GM12878 (cell line): ENCODE results near the gene ESPNL. TPM values are rescaled to one million over a fixed set of nuclear protein-coding genes. Genes with fewer than 3 reads are reported as not detected.

Experiments
- ATAC-seq: fragments of 200-7000 bp; cut with Tn5 transposase; 3 replicates; pipeline ENCODE4 v1.9.1; 2020; ENCODE audit warnings: mild to moderate bottlenecking, moderate library complexity
- BruUV-seq: library from RNA; stranded (reverse); fragments of 400-500 nt; replicated peaks from 2 replicates; lab custom pipeline; 2021; lab: Mats Ljungman, UMichigan
- CTCF ChIA-PET: fragments of 300-600 bp; sonication (Branson Sonifier 250); formaldehyde crosslinking; extraction: SDS; loops from one replicate; lab custom pipeline; 2021; ENCODE audit warnings: inconsistent platforms; lab: Yijun Ruan, JAX
- POLR2A ChIA-PET: fragments of 350-600 bp; formaldehyde crosslinking; extraction: SDS; loops from one replicate; lab custom pipeline; 2021; ENCODE audit warnings: inconsistent platforms; lab: Charles Lee
- RAD21 ChIA-PET: fragments of 300-600 bp; sonication (Branson Sonifier 250); formaldehyde crosslinking; loops from one replicate; lab custom pipeline; 2023; ENCODE audit warnings: antibody characterized with exemption; ENCODE audit not compliant: unreplicated experiment; lab: Charles Lee
- SMC1A ChIA-PET: fragments of 300-600 bp; sonication (Branson Sonifier 250); formaldehyde crosslinking; loops from one replicate; lab custom pipeline; 2023; ENCODE audit not compliant: unreplicated experiment, uncharacterized antibody; lab: Charles Lee
- DNase-seq: peaks from one replicate; pipeline ENCODE4 v3.0.0-alpha.2; 2011; ENCODE audit warnings: low read depth, low spot score
- FAIRE-seq: peaks from 3 replicates; lab custom pipeline; 2011; peaks lifted over from hg19 to GRCh38; lab: Jason Lieb, UNC
- H2AFZ ChIP-seq: 2 replicates; pipeline ENCODE4 v1.6.0; 2011; ENCODE audit warnings: low read depth, low read length, control low read depth; ENCODE audit not compliant: control insufficient read depth
- H3K27ac ChIP-seq: 2 replicates; pipeline ENCODE4 v1.5.1; 2011; ENCODE audit warnings: control low read depth; ENCODE audit not compliant: control insufficient read depth, insufficient read depth
- H3K27me3 ChIP-seq, 2 experiments: replicated peaks in 1 of 2; 2 replicates each; pipeline versions ENCODE4 v1.6.0 to v1.6.1; 2011; ENCODE audit warnings: low read length in 1 of 2; ENCODE audit not compliant: control insufficient read depth in 2 of 2, insufficient read depth in 2 of 2
- H3K36me3 ChIP-seq, 2 experiments: 2 replicates each; pipeline ENCODE4 v1.5.1; 2011; ENCODE audit warnings: low read length in 1 of 2; ENCODE audit not compliant: control insufficient read depth in 2 of 2, insufficient read depth in 2 of 2
- H3K4me1 ChIP-seq: 2 replicates; pipeline ENCODE4 v1.6.1; 2011; ENCODE audit warnings: mild to moderate bottlenecking, low read length, moderate library complexity, mixed read lengths; ENCODE audit not compliant: control insufficient read depth, insufficient read depth
- H3K4me2 ChIP-seq: 2 replicates; pipeline ENCODE4 v1.6.0; 2011; ENCODE audit warnings: control low read depth; ENCODE audit not compliant: control insufficient read depth, insufficient read depth
- H3K4me3 ChIP-seq: fragments of 200-600 bp; sonication (generic); 2 replicates; pipeline ENCODE4 v1.5.1; 2016
- H3K79me2 ChIP-seq: 2 replicates; pipeline ENCODE4 v1.6.0; 2011; ENCODE audit warnings: low read length; ENCODE audit not compliant: control insufficient read depth, insufficient read depth
- H3K9ac ChIP-seq: 2 replicates; pipeline ENCODE4 v1.8.0; 2011; ENCODE audit warnings: low read length, control low read depth, mixed read lengths; ENCODE audit not compliant: control insufficient read depth, insufficient read depth
- H3K9me3 ChIP-seq: replicated peaks from 3 replicates; pipeline ENCODE4 v1.5.1; 2011; ENCODE audit warnings: mild to moderate bottlenecking, low read length; ENCODE audit not compliant: control insufficient read depth, insufficient read depth
- H4K20me1 ChIP-seq: 2 replicates; pipeline ENCODE4 v1.6.0; 2011; ENCODE audit not compliant: control insufficient read depth, insufficient read depth
- CEBPB ChIP-seq, 2 experiments: fragments of 150-350 bp in 1 of 2; IDR thresholded peaks; 2 replicates each; pipeline ENCODE4 v1.6.1; 2012 to 2014; ENCODE audit warnings: low read depth in 2 of 2, low read length in 2 of 2, borderline replicate concordance in 1 of 2, inconsistent platforms in 1 of 2
- ETV6 ChIP-seq, 2 experiments: fragments of 450-650 bp in 1 of 2; IDR thresholded peaks in 1 of 2; conservative IDR thresholded peaks in 1 of 2; 2 replicates each; pipeline ENCODE4 v1.6.1; 2014; ENCODE audit warnings: antibody characterized with exemption in 1 of 2, borderline replicate concordance in 1 of 2, low read depth in 1 of 2, mild to moderate bottlenecking in 1 of 2, moderate library complexity in 1 of 2
- LARP7 ChIP-seq: fragments of 450-650 bp; IDR thresholded peaks from 2 replicates; pipeline ENCODE4 v1.6.1; 2017; ENCODE audit warnings: mild to moderate bottlenecking
- MTA2 ChIP-seq: fragments of 450-650 bp; IDR thresholded peaks from 2 replicates; pipeline ENCODE4 v1.6.1; 2016; ENCODE audit warnings: low read depth, mild to moderate bottlenecking, moderate library complexity
- NR2C2 ChIP-seq: IDR thresholded peaks from 2 replicates; pipeline ENCODE4 v1.6.1; 2011; ENCODE audit warnings: borderline replicate concordance, low read depth; ENCODE audit not compliant: control insufficient read depth, insufficient read length
- NR2F1 ChIP-seq: fragments of 450-650 bp; conservative IDR thresholded peaks from 2 replicates; pipeline ENCODE4 v1.6.1; 2017; ENCODE audit warnings: mild to moderate bottlenecking
- POU2F2 ChIP-seq: IDR thresholded peaks from 3 replicates; pipeline ENCODE4 v1.6.1; 2011; ENCODE audit warnings: low read depth, mild to moderate bottlenecking, low read length, borderline replicate concordance
- RELA ChIP-seq: fragments of 450-650 bp; IDR thresholded peaks from 2 replicates; pipeline ENCODE4 v1.8.0; 2014; ENCODE audit warnings: borderline replicate concordance; ENCODE audit not compliant: partially characterized antibody
- SMARCA5 ChIP-seq: fragments of 450-650 bp; IDR thresholded peaks from 2 replicates; pipeline ENCODE4 v1.6.1; 2017; ENCODE audit warnings: mild to moderate bottlenecking
- SREBF2 ChIP-seq: IDR thresholded peaks from 2 replicates; pipeline ENCODE4 v1.6.1; 2012; ENCODE audit warnings: mild to moderate bottlenecking, low read length
- ZBED1 ChIP-seq: IDR thresholded peaks from 2 replicates; pipeline ENCODE4 v1.6.1; 2016; ENCODE audit warnings: borderline replicate concordance
- WGBS: methylation state at CpG from one replicate; pipeline ENCODE4 v1.1.6; 2016; ENCODE audit warnings: low lambda C conversion rate; ENCODE audit not compliant: insufficient replicate concordance, insufficient coverage; ENCODE audit errors: missing lambda C conversion rate; 5-methylcytosine and 5-hydroxymethylcytosine counted together
- in situ Hi-C: fragments of 300-500 bp; cut with MboI; formaldehyde crosslinking; loops from 9 replicates; pipeline ENCODE4 v1.14.3; 2018; ENCODE audit warnings: mixed read lengths
- intact Hi-C: fragments of 100-400 bp; cut with micrococcal nuclease; formaldehyde crosslinking; loops from one replicate; pipeline ENCODE4 v1.14.2; 2022; ENCODE audit not compliant: unreplicated experiment
- polyA plus RNA-seq, 11 experiments: library from polyadenylated mRNA; depleted of rRNA in 4 of 11; unstranded in 6 of 11; stranded (reverse) in 5 of 11; fragments of >200 nt; fragmentation: Nextera tagmentation in 4 of 11; fragmentation: Illumina TruSeq in 1 of 11; extraction: Ambion mirVana in 4 of 11; extraction: Trizol in 1 of 11; gene quantifications; 1 replicate in 1 of 11; 2 replicates in 10 of 11; pipeline versions ENCODE4 v1.2.1 to v1.2.3, GENCODE V29; 2011 to 2016; ENCODE audit warnings: inconsistent platforms in 2 of 11, missing spikeins in 2 of 11, low read depth in 1 of 11
- total RNA-seq, 4 experiments: library from RNA; depleted of rRNA in 3 of 4; stranded (reverse); fragments of >200 nt in 3 of 4; fragmentation: Illumina TruSeq in 1 of 4; extraction: Trizol in 1 of 4; gene quantifications; 2 replicates each; pipeline versions ENCODE4 v1.2.1 to v1.2.3, GENCODE V29; 2013 to 2021
- TF ChIP-seq, protein P1 (sequence below): IDR thresholded peaks from 2 replicates; pipeline ENCODE4 v1.6.1; 2012; ENCODE audit warnings: low read depth, low read length, improper control_type of control experiment
- TF ChIP-seq, protein P2 (sequence below): fragments of 450-650 bp; IDR thresholded peaks from 2 replicates; pipeline ENCODE4 v1.6.1; 2017; ENCODE audit warnings: low read depth, mild to moderate bottlenecking, moderate library complexity
- TF ChIP-seq, protein P3 (sequence below): IDR thresholded peaks from 2 replicates; pipeline ENCODE4 v1.6.1; 2012; ENCODE audit warnings: low read length, inconsistent platforms
- TF ChIP-seq, protein P4 (sequence below): IDR thresholded peaks from 2 replicates; pipeline ENCODE4 v1.6.1; 2012; ENCODE audit warnings: low read depth, low read length, improper control_type of control experiment

Gene ESPNL
- total and polyA plus RNA-seq, 10 of the 15 experiments (the other 5 are each of a cell fraction or from before 2014, with no cell fraction given), result 0.05 to 0.94 (median 0.36) TPM; not detected in 3

DNA sequence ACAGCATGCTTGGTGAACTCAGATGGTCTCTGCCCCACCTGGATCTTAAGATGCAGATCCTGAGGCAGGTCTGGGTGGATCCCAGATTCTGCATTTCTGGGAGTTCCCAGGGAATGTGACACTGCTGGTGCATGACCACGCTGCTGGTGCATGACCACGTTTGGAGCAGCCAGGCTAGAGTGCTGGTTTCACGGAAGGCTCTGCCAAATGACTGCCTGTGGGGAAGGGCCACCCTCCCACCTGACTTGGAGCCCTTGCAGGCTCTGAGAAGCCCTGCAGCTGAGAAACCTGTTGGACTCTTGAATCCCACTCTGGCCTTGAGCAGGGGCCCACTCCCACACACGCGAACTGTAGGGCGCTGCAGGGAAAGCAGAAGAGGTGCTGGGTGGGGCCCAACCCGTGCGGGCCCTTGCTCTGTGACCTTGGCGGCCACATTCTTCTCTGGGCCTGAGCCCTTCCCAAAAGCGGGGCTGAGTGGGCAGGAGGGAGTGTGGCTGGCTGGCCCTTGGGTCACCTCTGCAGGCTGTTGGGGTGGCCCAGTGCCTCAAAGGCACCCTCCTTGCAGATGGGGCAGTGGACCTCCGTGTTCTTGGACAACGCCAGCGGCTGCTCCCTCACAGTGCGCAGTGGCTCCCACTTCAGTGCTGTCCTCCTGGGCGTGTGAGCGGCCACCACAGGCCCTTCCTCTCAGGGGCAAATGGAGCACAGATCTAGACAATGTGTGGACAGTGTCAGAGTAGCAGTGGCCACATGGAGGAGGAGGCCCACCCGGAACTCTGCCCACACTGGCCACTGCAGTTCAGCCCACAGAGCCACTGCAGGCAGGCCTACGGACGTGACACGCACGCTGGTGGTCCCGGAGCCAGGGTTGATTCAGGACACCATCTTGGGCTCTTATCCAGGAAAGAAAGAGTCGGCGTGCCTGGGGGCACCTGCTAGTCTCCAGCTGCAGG is 66.5 kb downstream of the ESPNL start:
- in situ Hi-C loops (no loop called here), intact Hi-C loops (no loop called here)
- no peak overlapping the region for H2AFZ ChIP-seq
- peaks cover 0 to 5% of the 10 kb centered on the region in 2 experiments; a peak in 3 of 4 replicates for H3K27me3 ChIP-seq
- 85% methylated on average over 24 of the region's 24 CpGs for WGBS
- RAD21 ChIA-PET, result no interaction called here
- ATAC-seq (no peak), DNase-seq (no peak), FAIRE-seq (no peak)
- CTCF ChIA-PET, result interaction anchor here (0.5 kb wide), 1 partner anchor 137 kb away, joined by 3 read pairs; no protein-coding TSS in a partner anchor
- no peaks in the 10 kb centered on the region; the same call in 1 of the 2 replicates for H4K20me1 ChIP-seq
- no peak overlapping the region for H3K4me2 ChIP-seq
- TF ChIP-seq SMARCA5 (no peak), MTA2 (no peak), NR2F1 (no peak), ETV6 (conservative IDR thresholded peaks at IDR 0.05 in 1 of 2, IDR thresholded peaks at IDR 0.05 in 1 of 2; ENCODE audit: borderline replicate concordance in 1 of 2, low read depth in 1 of 2) (no peak), POU2F2 (no peak), SREBF2 (no peak), RELA (no peak), NR2C2 (no peak), ZBED1 (no peak), LARP7 (no peak), CEBPB (IDR thresholded peaks at IDR 0.05; ENCODE audit: borderline replicate concordance in 1 of 2, low read depth in 2 of 2, low read length in 2 of 2) (no peak)
- TF ChIP-seq, protein P1, sequence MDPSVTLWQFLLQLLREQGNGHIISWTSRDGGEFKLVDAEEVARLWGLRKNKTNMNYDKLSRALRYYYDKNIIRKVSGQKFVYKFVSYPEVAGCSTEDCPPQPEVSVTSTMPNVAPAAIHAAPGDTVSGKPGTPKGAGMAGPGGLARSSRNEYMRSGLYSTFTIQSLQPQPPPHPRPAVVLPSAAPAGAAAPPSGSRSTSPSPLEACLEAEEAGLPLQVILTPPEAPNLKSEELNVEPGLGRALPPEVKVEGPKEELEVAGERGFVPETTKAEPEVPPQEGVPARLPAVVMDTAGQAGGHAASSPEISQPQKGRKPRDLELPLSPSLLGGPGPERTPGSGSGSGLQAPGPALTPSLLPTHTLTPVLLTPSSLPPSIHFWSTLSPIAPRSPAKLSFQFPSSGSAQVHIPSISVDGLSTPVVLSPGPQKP, result no peak
- TF ChIP-seq, protein P2, sequence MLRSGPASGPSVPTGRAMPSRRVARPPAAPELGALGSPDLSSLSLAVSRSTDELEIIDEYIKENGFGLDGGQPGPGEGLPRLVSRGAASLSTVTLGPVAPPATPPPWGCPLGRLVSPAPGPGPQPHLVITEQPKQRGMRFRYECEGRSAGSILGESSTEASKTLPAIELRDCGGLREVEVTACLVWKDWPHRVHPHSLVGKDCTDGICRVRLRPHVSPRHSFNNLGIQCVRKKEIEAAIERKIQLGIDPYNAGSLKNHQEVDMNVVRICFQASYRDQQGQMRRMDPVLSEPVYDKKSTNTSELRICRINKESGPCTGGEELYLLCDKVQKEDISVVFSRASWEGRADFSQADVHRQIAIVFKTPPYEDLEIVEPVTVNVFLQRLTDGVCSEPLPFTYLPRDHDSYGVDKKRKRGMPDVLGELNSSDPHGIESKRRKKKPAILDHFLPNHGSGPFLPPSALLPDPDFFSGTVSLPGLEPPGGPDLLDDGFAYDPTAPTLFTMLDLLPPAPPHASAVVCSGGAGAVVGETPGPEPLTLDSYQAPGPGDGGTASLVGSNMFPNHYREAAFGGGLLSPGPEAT, result no peak
- TF ChIP-seq, protein P3, sequence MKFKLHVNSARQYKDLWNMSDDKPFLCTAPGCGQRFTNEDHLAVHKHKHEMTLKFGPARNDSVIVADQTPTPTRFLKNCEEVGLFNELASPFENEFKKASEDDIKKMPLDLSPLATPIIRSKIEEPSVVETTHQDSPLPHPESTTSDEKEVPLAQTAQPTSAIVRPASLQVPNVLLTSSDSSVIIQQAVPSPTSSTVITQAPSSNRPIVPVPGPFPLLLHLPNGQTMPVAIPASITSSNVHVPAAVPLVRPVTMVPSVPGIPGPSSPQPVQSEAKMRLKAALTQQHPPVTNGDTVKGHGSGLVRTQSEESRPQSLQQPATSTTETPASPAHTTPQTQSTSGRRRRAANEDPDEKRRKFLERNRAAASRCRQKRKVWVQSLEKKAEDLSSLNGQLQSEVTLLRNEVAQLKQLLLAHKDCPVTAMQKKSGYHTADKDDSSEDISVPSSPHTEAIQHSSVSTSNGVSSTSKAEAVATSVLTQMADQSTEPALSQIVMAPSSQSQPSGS, result no peak
- TF ChIP-seq, protein P4, sequence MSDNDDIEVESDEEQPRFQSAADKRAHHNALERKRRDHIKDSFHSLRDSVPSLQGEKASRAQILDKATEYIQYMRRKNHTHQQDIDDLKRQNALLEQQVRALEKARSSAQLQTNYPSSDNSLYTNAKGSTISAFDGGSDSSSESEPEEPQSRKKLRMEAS, result no peak
- no peak overlapping the region for H3K4me3 ChIP-seq
- POLR2A ChIA-PET, result no interaction called here
- H3K9ac ChIP-seq, result no peak overlapping the region
- H3K9me3 ChIP-seq, result no peaks in the 10 kb centered on the region
- no peaks in the 10 kb centered on the region for H3K79me2 ChIP-seq
- BruUV-seq, result no TSS peak
- H3K36me3 ChIP-seq, result peaks cover 2 to 10% of the 10 kb centered on the region in 2 experiments
- H3K4me1 ChIP-seq, result no peaks in the 10 kb centered on the region
- SMC1A ChIA-PET, result no interaction called here
- H3K27ac ChIP-seq, result no peak overlapping the region
